Neural cell (in vitro differentiated cells): ENCODE results near the gene ZNF462. TPM values are rescaled to one million over a fixed set of nuclear protein-coding genes. Genes with fewer than 3 reads are reported as not detected.

Experiments used
- H2AFZ ChIP-seq: fragments of 200-600, 300-800 bp; sonication (generic), shearing (Covaris generic); 2 replicates; pipeline ENCODE4 v1.6.0; 2014; ENCODE audit warnings: low read depth, mild to moderate bottlenecking, antibody characterized with exemption, low read length, moderate library complexity
- H3F3A ChIP-seq: fragments of 200-600 bp; shearing (Covaris generic); 2 replicates; pipeline ENCODE4 v1.6.1; 2016; ENCODE audit warnings: mild to moderate bottlenecking, moderate library complexity, mixed read lengths, antibody characterized with exemption, low read length; ENCODE audit not compliant: insufficient read depth, poor library complexity, severe bottlenecking
- H3K27ac ChIP-seq: fragments of 200-600, 300-800 bp; sonication (generic), shearing (Covaris generic); 2 replicates; pipeline ENCODE4 v1.5.1; 2014; ENCODE audit warnings: mild to moderate bottlenecking, low read length, moderate library complexity
- H3K27me3 ChIP-seq: fragments of 300-800, 200-600 bp; sonication (generic), shearing (Covaris generic); 2 replicates; pipeline ENCODE4 v1.6.0; 2014; ENCODE audit warnings: mild to moderate bottlenecking, low read depth, low read length, moderate library complexity; ENCODE audit not compliant: insufficient read depth
- H3K36me3 ChIP-seq: fragments of 300-800, 200-600 bp; sonication (generic), shearing (Covaris generic); 2 replicates; pipeline ENCODE4 v1.5.1; 2014; ENCODE audit warnings: mild to moderate bottlenecking, antibody characterized with exemption, low read length, moderate library complexity; ENCODE audit not compliant: insufficient read depth
- H3K4me2 ChIP-seq: fragments of 300-800, 200-600 bp; sonication (generic), shearing (Covaris generic); 2 replicates; pipeline ENCODE4 v1.6.0; 2014; ENCODE audit warnings: mild to moderate bottlenecking, low read length
- H3K4me3 ChIP-seq: fragments of 300-800, 200-600 bp; sonication (generic), shearing (Covaris generic); 2 replicates; pipeline ENCODE4 v1.5.1; 2014; ENCODE audit warnings: mild to moderate bottlenecking, low read length, moderate library complexity
- H3K79me2 ChIP-seq: fragments of 200-600 bp; shearing (Covaris generic); replicated peaks from 2 replicates; pipeline ENCODE4 v1.6.0; 2014; ENCODE audit warnings: mild to moderate bottlenecking, low read length, moderate library complexity; ENCODE audit not compliant: insufficient read depth
- H3K9ac ChIP-seq: fragments of 300-800, 200-600 bp; sonication (generic), shearing (Covaris generic); 2 replicates; pipeline ENCODE4 v1.6.1; 2016; ENCODE audit warnings: mild to moderate bottlenecking, low read length, mixed read lengths
- H3K9me2 ChIP-seq: fragments of 200-600 bp; shearing (Covaris generic); 2 replicates; pipeline ENCODE4 v1.6.1; 2016; ENCODE audit warnings: mild to moderate bottlenecking, low read length, mixed read lengths; ENCODE audit not compliant: insufficient read depth
- H3K9me3 ChIP-seq: fragments of 200-600, 300-800 bp; sonication (generic), shearing (Covaris generic); 2 replicates; pipeline ENCODE4 v1.6.1; 2016; ENCODE audit warnings: mild to moderate bottlenecking, mixed run types, low read length, moderate library complexity, mixed read lengths
- H4K20me1 ChIP-seq: fragments of 200-600 bp; shearing (Covaris generic); 2 replicates; pipeline ENCODE4 v1.6.1; 2016; ENCODE audit warnings: mild to moderate bottlenecking, mixed run types; ENCODE audit not compliant: insufficient read depth
- CTCF ChIP-seq: fragments of 450-650 bp; IDR thresholded peaks from 2 replicates; pipeline ENCODE4 v1.5.1; 2014; ENCODE audit warnings: antibody characterized with exemption, mild to moderate bottlenecking, moderate library complexity; ENCODE audit not compliant: poor library complexity, severe bottlenecking
- EP300 ChIP-seq: fragments of 450-650 bp; conservative IDR thresholded peaks from 2 replicates; pipeline ENCODE4 v1.6.1; 2014; ENCODE audit warnings: antibody characterized with exemption, mild to moderate bottlenecking, moderate library complexity; ENCODE audit not compliant: poor library complexity, severe bottlenecking
- EZH2 ChIP-seq: fragments of 200-600, 300-800 bp; shearing (Covaris generic), sonication (generic); IDR thresholded peaks from 2 replicates; pipeline ENCODE4 v1.6.1; 2014; ENCODE audit warnings: antibody characterized with exemption, low read length, borderline replicate concordance, mild to moderate bottlenecking; ENCODE audit not compliant: insufficient read depth, poor library complexity, severe bottlenecking
- MXI1 ChIP-seq: fragments of 450-650 bp; conservative IDR thresholded peaks from 2 replicates; pipeline ENCODE4 v1.6.1; 2014; ENCODE audit warnings: antibody characterized with exemption, mild to moderate bottlenecking; ENCODE audit not compliant: poor library complexity, severe bottlenecking
- POLR2AphosphoS5 ChIP-seq: IDR thresholded peaks from 2 replicates; pipeline ENCODE4 v1.6.1; 2012
- RAD21 ChIP-seq: fragments of 450-650 bp; conservative IDR thresholded peaks from 2 replicates; pipeline ENCODE4 v1.6.1; 2014; ENCODE audit warnings: antibody characterized with exemption, mild to moderate bottlenecking, moderate library complexity
- REST ChIP-seq: IDR thresholded peaks from 2 replicates; pipeline ENCODE4 v1.6.1; 2012; ENCODE audit warnings: borderline replicate concordance
- SMC3 ChIP-seq: fragments of 450-650 bp; conservative IDR thresholded peaks from 2 replicates; pipeline ENCODE4 v1.6.1; 2014; ENCODE audit warnings: antibody characterized with exemption, mild to moderate bottlenecking, moderate library complexity; ENCODE audit not compliant: poor library complexity
- TAF1 ChIP-seq: IDR thresholded peaks from 2 replicates; pipeline ENCODE4 v1.6.1; 2012; ENCODE audit warnings: low read depth
- polyA plus RNA-seq: library from polyadenylated mRNA; depleted of rRNA; stranded (reverse); fragments of >200 nt; gene quantifications from 2 replicates; pipeline ENCODE4 v1.2.3, GENCODE V29; 2014

Gene ZNF462
- polyA plus RNA-seq, 1 donor from 2014 or later: 9.1 TPM

GRCh38 chr9:106892632-106893031, 29.7 kb downstream of the ZNF462 start:
- H3K9me2 ChIP-seq: no peaks in the 10 kb centered on the region
- H3K27me3 ChIP-seq: no peaks in the 10 kb centered on the region
- peaks cover 97% of the 10 kb centered on the region for H3K79me2 ChIP-seq
- H3K27ac ChIP-seq: no peak overlapping the region
- H4K20me1 ChIP-seq: peaks cover 3% of the 10 kb centered on the region
- no peak for TF ChIP-seq RAD21
- TF ChIP-seq TAF1: no peak
- no peak for TF ChIP-seq EZH2
- TF ChIP-seq EP300: no peak
- no peak for TF ChIP-seq MXI1
- no peak for TF ChIP-seq SMC3
- no peak for TF ChIP-seq REST
- H3F3A ChIP-seq: no peaks in the 10 kb centered on the region
- H3K36me3 ChIP-seq: no peaks in the 10 kb centered on the region
- no peak overlapping the region for H3K4me3 ChIP-seq
- no peak overlapping the region for H3K4me2 ChIP-seq
- H2AFZ ChIP-seq: no peak overlapping the region
- no peaks in the 10 kb centered on the region for H3K9me3 ChIP-seq
- H3K9ac ChIP-seq: no peak overlapping the region

GRCh38 chr9:106893088-106893487, 30.1 kb downstream of the ZNF462 start:
- Histone ChIP-seq H4K20me1 (peaks cover 3% of the 10 kb centered on the region), H3K4me2 (no peak overlapping the region), H3K4me3 (no peak overlapping the region), H3F3A (no peaks in the 10 kb centered on the region), H3K9ac (no peak overlapping the region), H3K36me3 (no peaks in the 10 kb centered on the region), H3K27ac (no peak overlapping the region), H3K9me3 (no peaks in the 10 kb centered on the region), H2AFZ (no peak overlapping the region), H3K79me2 (peaks cover 99% of the 10 kb centered on the region), H3K9me2 (no peaks in the 10 kb centered on the region), H3K27me3 (no peaks in the 10 kb centered on the region)
- no peak for TF ChIP-seq MXI1
- no peak for TF ChIP-seq SMC3
- no peak for TF ChIP-seq TAF1
- no peak for TF ChIP-seq CTCF
- no peak for TF ChIP-seq POLR2AphosphoS5
- no peak for TF ChIP-seq EZH2
- no peak for TF ChIP-seq REST
- TF ChIP-seq EP300: no peak
- no peak for TF ChIP-seq RAD21
